Astrocyte of the cerebellum (primary cell): ENCODE results near the gene RNASET2.

Experiments
- DNase-seq: peaks from one replicate; pipeline ENCODE4 v3.0.0-alpha.2; 2011; ENCODE audit warnings: low read depth
- H3K4me3 ChIP-seq: 2 replicates; pipeline ENCODE4 v1.5.1; 2011; ENCODE audit warnings: mild to moderate bottlenecking, low read depth, low read length, moderate library complexity
- CTCF ChIP-seq: IDR thresholded peaks from 2 replicates; pipeline ENCODE4 v1.5.1; 2012; ENCODE audit warnings: low read length, low read depth, moderate library complexity, mild to moderate bottlenecking; ENCODE audit errors: missing control alignments
- in situ Hi-C: cut with HindIII; loops from 2 replicates; pipeline ENCODE4 v1.10.0; 2017; ENCODE audit warnings: low sequenced_read_pairs

Gene RNASET2

DNA sequence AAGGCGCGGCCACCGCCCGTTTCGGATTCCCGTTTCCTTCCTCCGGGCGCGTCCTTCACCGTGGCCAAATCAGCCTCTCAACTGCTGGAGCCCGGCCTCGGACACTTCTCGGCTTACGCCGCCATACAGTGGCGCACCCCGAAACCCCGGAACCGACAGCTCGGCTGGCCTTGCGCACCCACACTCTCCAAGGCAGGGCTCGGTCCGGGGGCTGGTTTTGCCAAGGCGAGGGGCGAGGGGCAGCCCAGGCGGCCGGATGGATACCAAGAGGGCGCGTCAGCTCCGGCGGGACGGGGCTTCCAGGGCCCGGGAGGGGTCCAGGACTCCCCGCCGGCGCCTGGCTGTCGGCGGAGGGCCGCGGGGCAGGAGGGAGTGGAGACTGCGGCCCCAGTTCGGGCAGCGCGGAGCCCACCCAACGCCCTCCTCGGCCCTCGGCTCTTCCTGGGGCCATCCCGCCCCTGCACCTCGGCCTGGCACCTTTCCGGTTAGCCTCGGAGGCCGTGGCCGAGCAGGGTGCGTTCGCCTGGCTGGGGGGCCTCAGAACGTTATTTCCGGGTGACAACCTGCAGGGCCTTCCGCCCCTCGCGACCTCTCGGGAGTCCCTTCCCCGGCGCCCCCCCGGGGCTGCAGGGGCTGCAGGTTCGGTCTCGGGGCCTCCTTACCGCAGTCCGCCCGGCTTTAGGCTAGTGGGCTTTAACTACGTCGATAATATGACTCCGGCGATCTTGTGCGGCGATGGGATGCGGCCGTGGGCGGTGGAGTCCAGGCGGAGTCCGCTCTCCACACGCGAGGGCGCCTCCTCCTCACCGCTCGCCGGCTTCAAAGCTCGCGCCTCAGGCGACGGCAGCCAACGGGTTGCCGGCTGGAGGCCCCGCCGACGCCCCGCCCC, 42.1 kb upstream of the RNASET2 start:
- peak; percentile 85 for DNase-seq
- H3K4me3 ChIP-seq, result peak overlapping the region; percentile 80
- in situ Hi-C loops, result no loop called here
- TF ChIP-seq CTCF, result no peak

GRCh38 chr6:166997768-166998255, 41.5 kb upstream of the RNASET2 start:
- peak overlapping the region; percentile 80 for H3K4me3 ChIP-seq
- in situ Hi-C loops, result no loop called here
- peak; percentile 76 for TF ChIP-seq CTCF
- DNase-seq, result peak; percentile 52

DNA sequence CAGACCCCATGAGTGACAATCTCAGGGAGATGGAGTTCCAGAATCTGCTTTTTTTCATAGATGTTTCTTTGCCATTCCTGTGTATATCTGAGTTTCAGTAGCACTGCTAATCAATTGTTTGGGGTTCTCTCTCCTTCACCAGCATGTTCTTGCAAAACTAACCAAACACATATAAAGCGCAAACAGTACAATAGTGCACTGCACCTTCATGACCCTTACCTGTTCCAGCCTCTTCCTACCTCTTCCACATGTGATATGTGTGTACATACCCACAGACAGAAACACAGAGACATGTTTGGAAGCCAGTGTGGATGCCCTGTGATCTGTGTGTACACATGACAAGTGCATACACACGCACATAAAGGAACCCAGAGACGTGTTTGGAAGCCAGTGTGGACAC, 41.0 kb upstream of the RNASET2 start:
- no peak for DNase-seq
- no peak for TF ChIP-seq CTCF
- in situ Hi-C loops, result no loop called here
- peak overlapping the region; percentile 80 for H3K4me3 ChIP-seq

GRCh38 chr6:166996406-166996805, 40.1 kb upstream of the RNASET2 start:
- TF ChIP-seq CTCF, result no peak
- in situ Hi-C loops, result no loop called here

GRCh38 chr6:166989427-166990032, 33.2 kb upstream of the RNASET2 start:
- peak; percentile 20 for DNase-seq
- H3K4me3 ChIP-seq, result no peak overlapping the region
- peak; percentile 57 for TF ChIP-seq CTCF
- in situ Hi-C loops, result no loop called here

More at GRCh38 chr6:166996406-166996805, 40.1 kb upstream of the RNASET2 start:
- H3K4me3 ChIP-seq, result no peak overlapping the region
- peak; percentile 15 for DNase-seq

- no peak for TF ChIP-seq CTCF
- in situ Hi-C loops, result no loop called here
- H3K4me3 ChIP-seq, result no peak overlapping the region
- no peak for DNase-seq
Observed at GRCh38 chr6:166988674-166989201, 32.4 kb upstream of the RNASET2 start.
